ENCODE results near the gene GBF1.

Gene GBF1

GRCh38 chr10:102384606-102385429 lies 139.5 kb downstream of the GBF1 start:
- H3K27ac ChIP-seq (ENCODE audit: low read length): no peak overlapping the region
- no peak for DNase-seq
- H3K4me1 ChIP-seq (ENCODE audit: insufficient read depth, low read length): no peaks in the 10 kb centered on the region
- no peaks in the 10 kb centered on the region for H3K79me2 ChIP-seq (ENCODE audit: insufficient read depth, low read length)
- H3K27me3 ChIP-seq (ENCODE audit: insufficient read depth, low read length, poor library complexity): no peaks in the 10 kb centered on the region
- 0 out of 2 replicates have a peak, but pooled peaks cover 2% of the 10 kb centered on the region for H4K20me1 ChIP-seq (ENCODE audit: insufficient read depth, low read length)
- H3K4me2 ChIP-seq (ENCODE audit: insufficient read depth, low read length): no peak overlapping the region
- ATAC-seq (ENCODE audit: insufficient read depth, low read depth): no peak
- no peaks in the 10 kb centered on the region for H3K9me3 ChIP-seq (ENCODE audit: insufficient read depth, low read length, severe bottlenecking)
- no peak overlapping the region for H3K9ac ChIP-seq (ENCODE audit: low read depth, low read length)
- no peak overlapping the region for H3K4me3 ChIP-seq (ENCODE audit: low read depth in 1 of 2, low read length in 2 of 2)
- H3K36me3 ChIP-seq (ENCODE audit: insufficient read depth, low read length): peaks cover 30% of the 10 kb centered on the region
- H2AFZ ChIP-seq (ENCODE audit: low read depth, low read length): no peak overlapping the region
- TF ChIP-seq EZH2 (IDR thresholded peaks at IDR 0.05; ENCODE audit: borderline replicate concordance, low read depth, low read length, severe bottlenecking) (no peak), CTCF (IDR thresholded peaks at IDR 0.05; ENCODE audit: borderline replicate concordance, extremely low read depth, low read length, poor library complexity, severe bottlenecking) (no peak)

- H3K27me3 ChIP-seq (ENCODE audit: insufficient read depth, low read length, poor library complexity): no peaks in the 10 kb centered on the region
- no peak overlapping the region for H2AFZ ChIP-seq (ENCODE audit: low read depth, low read length)
- no peaks in the 10 kb centered on the region for H3K36me3 ChIP-seq (ENCODE audit: insufficient read depth, low read length)
- TF ChIP-seq EZH2 (IDR thresholded peaks at IDR 0.05; ENCODE audit: borderline replicate concordance, low read depth, low read length, severe bottlenecking) (no peak), CTCF (IDR thresholded peaks at IDR 0.05; ENCODE audit: borderline replicate concordance, extremely low read depth, low read length, poor library complexity, severe bottlenecking) (no peak)
- H3K4me1 ChIP-seq (ENCODE audit: insufficient read depth, low read length): peaks cover 23% of the 10 kb centered on the region
- H3K9ac ChIP-seq (ENCODE audit: low read depth, low read length): no peak overlapping the region
- no peak overlapping the region for H3K4me2 ChIP-seq (ENCODE audit: insufficient read depth, low read length)
- H3K9me3 ChIP-seq (ENCODE audit: insufficient read depth, low read length, severe bottlenecking): no peaks in the 10 kb centered on the region
- no peak for DNase-seq
- 0 out of 2 replicates have a peak, but pooled peaks cover 4% of the 10 kb centered on the region for H4K20me1 ChIP-seq (ENCODE audit: insufficient read depth, low read length)
- H3K27ac ChIP-seq (ENCODE audit: low read length): no peak overlapping the region
- ATAC-seq (ENCODE audit: insufficient read depth, low read depth): no peak
- no peaks in the 10 kb centered on the region for H3K79me2 ChIP-seq (ENCODE audit: insufficient read depth, low read length)
- H3K4me3 ChIP-seq (ENCODE audit: low read depth in 1 of 2, low read length in 2 of 2): no peak overlapping the region
These were observed 144.6 kb downstream of the GBF1 start for GRCh38 chr10:102389894-102390293.

GRCh38 chr10:102392306-102392705 lies 147.0 kb downstream of the GBF1 start:
- H3K9ac ChIP-seq (ENCODE audit: low read depth, low read length): no peak overlapping the region
- no peaks in the 10 kb centered on the region for H3K36me3 ChIP-seq (ENCODE audit: insufficient read depth, low read length)
- no peak overlapping the region for H3K4me2 ChIP-seq (ENCODE audit: insufficient read depth, low read length)
- ATAC-seq (ENCODE audit: insufficient read depth, low read depth): no peak
- DNase-seq: no peak
- no peak overlapping the region for H3K27ac ChIP-seq (ENCODE audit: low read length)
- no peaks in the 10 kb centered on the region for H3K9me3 ChIP-seq (ENCODE audit: insufficient read depth, low read length, severe bottlenecking)
- no peaks in the 10 kb centered on the region for H3K27me3 ChIP-seq (ENCODE audit: insufficient read depth, low read length, poor library complexity)
- H4K20me1 ChIP-seq (ENCODE audit: insufficient read depth, low read length): 0 out of 2 replicates have a peak, but pooled peaks cover 8% of the 10 kb centered on the region
- H3K79me2 ChIP-seq (ENCODE audit: insufficient read depth, low read length): 0 out of 2 replicates have a peak, but pooled peaks cover 2% of the 10 kb centered on the region
- H2AFZ ChIP-seq (ENCODE audit: low read depth, low read length): no peak overlapping the region
- H3K4me1 ChIP-seq (ENCODE audit: insufficient read depth, low read length): peaks cover 40% of the 10 kb centered on the region
- TF ChIP-seq EZH2 (IDR thresholded peaks at IDR 0.05; ENCODE audit: borderline replicate concordance, low read depth, low read length, severe bottlenecking) (no peak), CTCF (IDR thresholded peaks at IDR 0.05; ENCODE audit: borderline replicate concordance, extremely low read depth, low read length, poor library complexity, severe bottlenecking) (no peak)
- H3K4me3 ChIP-seq (ENCODE audit: low read depth in 1 of 2, low read length in 2 of 2): no peak overlapping the region
